HepG2 (cell line): ENCODE data around the gene UVSSA. TPM values are rescaled to one million over a fixed set of nuclear protein-coding genes. Genes with fewer than 3 reads are reported as not detected.

Experiments used
- NAIF1 ChIP-seq: sonication (generic); formaldehyde crosslinking; IDR thresholded peaks from 2 replicates; pipeline ENCODE4 v1.5.0; 2020; ENCODE audit warnings: mild to moderate bottlenecking, missing genetic modification reagents, borderline replicate concordance
- RERE ChIP-seq: IDR thresholded peaks from 2 replicates; pipeline ENCODE4 v1.6.1; 2016; ENCODE audit warnings: low read depth, missing genetic modification reagents, missing compliant biosample characterization
- SIN3A ChIP-seq: IDR thresholded peaks from 2 replicates; pipeline ENCODE4 v1.6.1; 2011; ENCODE audit warnings: low read depth, mild to moderate bottlenecking, control low read depth, low read length, borderline replicate concordance
- TCF12 ChIP-seq, 2 experiments: fragments of 450-650 bp in 1 of 2; sonication (generic) in 1 of 2; formaldehyde crosslinking in 1 of 2; IDR thresholded peaks; 2 replicates each; pipeline versions ENCODE4 v1.6.1 to v1.8.0; 2017 to 2022; ENCODE audit warnings: antibody characterized with exemption in 1 of 2, mild to moderate bottlenecking in 1 of 2, missing genetic modification reagents in 1 of 2, moderate library complexity in 1 of 2
- polyA plus RNA-seq, 8 experiments: library from polyadenylated mRNA; depleted of rRNA in 3 of 8; stranded (reverse) in 7 of 8; unstranded in 1 of 8; fragments of >200 nt; fragmentation: Illumina TruSeq in 4 of 8; extraction: Trizol in 4 of 8; gene quantifications; 2 replicates each; pipeline versions ENCODE4 v1.2.1 to v1.2.3, GENCODE V29; 2011 to 2016; ENCODE audit warnings: low read depth in 4 of 8, missing spikeins in 1 of 8, mixed read lengths in 1 of 8; ENCODE audit not compliant: insufficient read depth in 1 of 8
- total RNA-seq, 5 experiments: library from RNA; depleted of rRNA; stranded (reverse); fragments of >200 nt; fragmentation: Illumina TruSeq; extraction: Trizol; gene quantifications; 2 replicates each; pipeline ENCODE4 v1.2.3, GENCODE V29; 2016; ENCODE audit warnings: low read depth in 1 of 5
- TF ChIP-seq, protein P1 (sequence below): sonication (generic); formaldehyde crosslinking; IDR thresholded peaks from 2 replicates; pipeline ENCODE4 v1.4.0; 2020; ENCODE audit warnings: missing genetic modification reagents

The UVSSA gene
- total and polyA plus RNA-seq, 2 of the 13 experiments (the other 11 are each of a cell fraction or from before 2014, with no cell fraction given): 4.6 to 8.4 TPM

- no peak for TF ChIP-seq RERE
- TF ChIP-seq NAIF1 (CRISPR knock-in tag): no peak
- no peak for TF ChIP-seq TCF12 (IDR thresholded peaks at IDR 0.05)
- TF ChIP-seq TCF12 (CRISPR knock-in tag; IDR thresholded peaks at IDR 0.05): no peak
- TF ChIP-seq SIN3A: no peak
- TF ChIP-seq, protein P1, sequence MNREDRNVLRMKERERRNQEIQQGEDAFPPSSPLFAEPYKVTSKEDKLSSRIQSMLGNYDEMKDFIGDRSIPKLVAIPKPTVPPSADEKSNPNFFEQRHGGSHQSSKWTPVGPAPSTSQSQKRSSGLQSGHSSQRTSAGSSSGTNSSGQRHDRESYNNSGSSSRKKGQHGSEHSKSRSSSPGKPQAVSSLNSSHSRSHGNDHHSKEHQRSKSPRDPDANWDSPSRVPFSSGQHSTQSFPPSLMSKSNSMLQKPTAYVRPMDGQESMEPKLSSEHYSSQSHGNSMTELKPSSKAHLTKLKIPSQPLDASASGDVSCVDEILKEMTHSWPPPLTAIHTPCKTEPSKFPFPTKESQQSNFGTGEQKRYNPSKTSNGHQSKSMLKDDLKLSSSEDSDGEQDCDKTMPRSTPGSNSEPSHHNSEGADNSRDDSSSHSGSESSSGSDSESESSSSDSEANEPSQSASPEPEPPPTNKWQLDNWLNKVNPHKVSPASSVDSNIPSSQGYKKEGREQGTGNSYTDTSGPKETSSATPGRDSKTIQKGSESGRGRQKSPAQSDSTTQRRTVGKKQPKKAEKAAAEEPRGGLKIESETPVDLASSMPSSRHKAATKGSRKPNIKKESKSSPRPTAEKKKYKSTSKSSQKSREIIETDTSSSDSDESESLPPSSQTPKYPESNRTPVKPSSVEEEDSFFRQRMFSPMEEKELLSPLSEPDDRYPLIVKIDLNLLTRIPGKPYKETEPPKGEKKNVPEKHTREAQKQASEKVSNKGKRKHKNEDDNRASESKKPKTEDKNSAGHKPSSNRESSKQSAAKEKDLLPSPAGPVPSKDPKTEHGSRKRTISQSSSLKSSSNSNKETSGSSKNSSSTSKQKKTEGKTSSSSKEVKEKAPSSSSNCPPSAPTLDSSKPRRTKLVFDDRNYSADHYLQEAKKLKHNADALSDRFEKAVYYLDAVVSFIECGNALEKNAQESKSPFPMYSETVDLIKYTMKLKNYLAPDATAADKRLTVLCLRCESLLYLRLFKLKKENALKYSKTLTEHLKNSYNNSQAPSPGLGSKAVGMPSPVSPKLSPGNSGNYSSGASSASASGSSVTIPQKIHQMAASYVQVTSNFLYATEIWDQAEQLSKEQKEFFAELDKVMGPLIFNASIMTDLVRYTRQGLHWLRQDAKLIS (CRISPR knock-in tag): no peak
Observed at GRCh38 chr4:1383728-1384591, 37.0 kb downstream of the UVSSA start (continued).
